Tibial artery (tissue), 4 donors: Measurements from ENCODE around the gene AFAP1L2.

Experiments used
- DNase-seq, 2 donors: peaks; one replicate each; pipeline ENCODE4 v3.0.0-alpha.2; 2019
- H3K27ac ChIP-seq, 2 donors: fragments of 200-600 bp; sonication (generic) in 1 of 2; 1 replicate in 1 of 2; 2 replicates in 1 of 2; pipeline ENCODE4 v1.5.1; 2018 to 2019; ENCODE audit warnings: mild to moderate bottlenecking in 1 of 2
- H3K27me3 ChIP-seq, 2 donors: fragments of 200-600 bp; sonication (generic) in 1 of 2; one replicate each; pipeline versions ENCODE4 v1.5.1 to v1.6.0; 2016 to 2019
- H3K36me3 ChIP-seq, 3 donors: fragments of 200-600 bp; sonication (generic) in 2 of 3; one replicate each; pipeline ENCODE4 v1.5.1; 2016 to 2019; ENCODE audit warnings: mild to moderate bottlenecking in 2 of 3
- H3K4me1 ChIP-seq, 4 donors: fragments of 200-600 bp; sonication (generic) in 2 of 4; 1 replicate in 3 of 4; 2 replicates in 1 of 4; pipeline ENCODE4 v1.5.1; 2016 to 2019
- H3K4me3 ChIP-seq, 2 donors: fragments of 200-600 bp; sonication (generic) in 1 of 2; 1 replicate in 1 of 2; 2 replicates in 1 of 2; pipeline ENCODE4 v1.5.1; 2018 to 2019; ENCODE audit warnings: mild to moderate bottlenecking in 2 of 2
- H3K9me3 ChIP-seq, 3 donors: fragments of 200-600 bp; sonication (generic) in 1 of 3; one replicate each; pipeline ENCODE4 v1.5.1; 2016 to 2019
- CTCF ChIP-seq, 2 experiments: fragments of 200-600 bp in 1 of 2; fragments of 450-650 bp in 1 of 2; IDR thresholded peaks; one replicate each; pipeline ENCODE4 v1.5.1; 2017 to 2019; ENCODE audit warnings: antibody characterized with exemption in 2 of 2, mild to moderate bottlenecking in 1 of 2, moderate library complexity in 1 of 2
- intact Hi-C: fragments of 100-400 bp; cut with DNase I; formaldehyde crosslinking; loops from one replicate; pipeline ENCODE4 v1.15.0; 2023; ENCODE audit warnings: low total_unique reads

AFAP1L2 gene

GRCh38 chr10:114311023-114311422 lies 93.3 kb downstream of the AFAP1L2 start:
- H3K27ac ChIP-seq: no peak overlapping the region
- intact Hi-C loops: no loop called here
- TF ChIP-seq CTCF (IDR thresholded peaks at IDR 0.05): no peak
- no peaks in the 10 kb centered on the region for H3K27me3 ChIP-seq
- peaks cover 0 to 20% (median 0%) of the 10 kb centered on the region in 4 donors for H3K4me1 ChIP-seq
- H3K4me3 ChIP-seq: no peak overlapping the region
- no peaks in the 10 kb centered on the region for H3K9me3 ChIP-seq
- peaks cover 0 to 47% (median 11%) of the 10 kb centered on the region in 3 donors for H3K36me3 ChIP-seq
- DNase-seq: peak in 1 of 2 donors; percentile 24

- no peak for TF ChIP-seq CTCF (IDR thresholded peaks at IDR 0.05)
- H3K27ac ChIP-seq: no peak overlapping the region
- H3K9me3 ChIP-seq: no peaks in the 10 kb centered on the region
- H3K4me1 ChIP-seq: peaks cover 0 to 21% (median 0%) of the 10 kb centered on the region in 4 donors
- peaks cover 0 to 42% (median 11%) of the 10 kb centered on the region in 3 donors for H3K36me3 ChIP-seq
- intact Hi-C loops: no loop called here
- DNase-seq: peak in 1 of 2 donors; percentile 53
- H3K27me3 ChIP-seq: no peaks in the 10 kb centered on the region
- no peak overlapping the region for H3K4me3 ChIP-seq
Measured at GRCh38 chr10:114310346-114310745, 94.0 kb downstream of the AFAP1L2 start.

- Histone ChIP-seq H3K4me3 (no peak overlapping the region), H3K4me1 (peaks cover 0 to 32% (median 8%) of the 10 kb centered on the region in 4 donors), H3K36me3 (peaks cover 0 to 42% (median 11%) of the 10 kb centered on the region in 3 donors), H3K27ac (no peak overlapping the region), H3K9me3 (no peaks in the 10 kb centered on the region), H3K27me3 (no peaks in the 10 kb centered on the region)
- DNase-seq: no peak
- TF ChIP-seq CTCF (IDR thresholded peaks at IDR 0.05): no peak
- intact Hi-C loops: no loop called here
Measured at GRCh38 chr10:114309364-114309651, 95.0 kb downstream of the AFAP1L2 start.

- H3K36me3 ChIP-seq: peaks cover 0 to 40% (median 8%) of the 10 kb centered on the region in 3 donors
- no peaks in the 10 kb centered on the region for H3K27me3 ChIP-seq
- intact Hi-C loops: no loop called here
- peaks cover 0 to 36% (median 12%) of the 10 kb centered on the region in 4 donors for H3K4me1 ChIP-seq
- H3K4me3 ChIP-seq: no peak overlapping the region
- H3K27ac ChIP-seq: no peak overlapping the region
- TF ChIP-seq CTCF (IDR thresholded peaks at IDR 0.05): no peak
- peak in 1 of 2 donors; percentile 42 for DNase-seq
- H3K9me3 ChIP-seq: no peaks in the 10 kb centered on the region
Measured at GRCh38 chr10:114308531-114309363, 95.6 kb downstream of the AFAP1L2 start.

GRCh38 chr10:114307731-114308130 lies 96.6 kb downstream of the AFAP1L2 start:
- intact Hi-C loops: no loop called here

More at GRCh38 chr10:114307731-114308130, 96.6 kb downstream of the AFAP1L2 start:
- no peak for TF ChIP-seq CTCF (IDR thresholded peaks at IDR 0.05)
- no peaks in the 10 kb centered on the region for H3K9me3 ChIP-seq
- no peak overlapping the region for H3K27ac ChIP-seq
- H3K4me1 ChIP-seq: peaks cover 0 to 42% (median 13%) of the 10 kb centered on the region in 4 donors
- no peaks in the 10 kb centered on the region for H3K27me3 ChIP-seq
- no peak overlapping the region for H3K4me3 ChIP-seq
- DNase-seq: peak in 1 of 2 donors; percentile 21
- peaks cover 0 to 30% (median 0%) of the 10 kb centered on the region in 3 donors for H3K36me3 ChIP-seq
